ENCODE measurements around the gene TMEM119. TPM values are rescaled to one million over a fixed set of nuclear protein-coding genes. Genes with fewer than 3 reads are reported as not detected.

TMEM119 gene
- 10 to 100 TPM; 33.1 to 55.5 (median 41.7) TPM for polyA plus RNA-seq (ENCODE audit: insufficient read depth in 1 of 5, insufficient read length in 5 of 5, low replicate concordance in 1 of 5)
- long read RNA-seq, donor 1, transcript TMEM119-201 (2 exons, 2,707 nt): major isoform, 11 of 11 reads
- long read RNA-seq, donor 1, partial matches to known transcripts: 0 of 11 reads
- long read RNA-seq, donor 1, other reads (novel, unspliced or antisense): 0 of 11 reads
- long read RNA-seq, donor 2, transcript TMEM119-201 (2 exons, 2,707 nt): major isoform, 9 of 11 reads
- long read RNA-seq, donor 2, partial matches to known transcripts: 0 of 11 reads
- long read RNA-seq, donor 2, other reads (novel, unspliced or antisense): 0 of 11 reads
- long read RNA-seq, donor 3, transcript TMEM119-201 (2 exons, 2,707 nt): major isoform, 12 of 17 reads
- long read RNA-seq, donor 3, transcript TMEM119-202 (3 exons, 486 nt): minor isoform, 5 of 17 reads
- long read RNA-seq, donor 3, partial matches to known transcripts: 0 of 17 reads
- long read RNA-seq, donor 3, other reads (novel, unspliced or antisense): 0 of 17 reads
- long read RNA-seq, donor 4, transcript TMEM119-201 (2 exons, 2,707 nt): major isoform, 7 of 8 reads
- long read RNA-seq, donor 4, partial matches to known transcripts: 0 of 8 reads
- long read RNA-seq, donor 4, other reads (novel, unspliced or antisense): 0 of 8 reads
- long read RNA-seq, donor 5, transcript TMEM119-201 (2 exons, 2,707 nt): major isoform, 17 of 19 reads
- long read RNA-seq, donor 5, partial matches to known transcripts: 0 of 19 reads
- long read RNA-seq, donor 5, other reads (novel, unspliced or antisense): 0 of 19 reads
- long read RNA-seq, donor 6, transcript TMEM119-201 (2 exons, 2,707 nt): major isoform, 14 of 21 reads
- long read RNA-seq, donor 6, transcript TMEM119-202 (3 exons, 486 nt): minor isoform, 7 of 21 reads
- long read RNA-seq, donor 6, partial matches to known transcripts: 0 of 21 reads
- long read RNA-seq, donor 6, other reads (novel, unspliced or antisense): 0 of 21 reads
- long read RNA-seq, donor 7, transcript TMEM119-201 (2 exons, 2,707 nt): major isoform, 16 of 17 reads
- long read RNA-seq, donor 7, partial matches to known transcripts: 0 of 17 reads
- long read RNA-seq, donor 7, other reads (novel, unspliced or antisense): 0 of 17 reads
- long read RNA-seq, donor 8, transcript TMEM119-201 (2 exons, 2,707 nt): major isoform, 7 of 7 reads
- long read RNA-seq, donor 8, partial matches to known transcripts: 0 of 7 reads
- long read RNA-seq, donor 8, other reads (novel, unspliced or antisense): 0 of 7 reads

GRCh38 chr12:108597559-108598471, at the start of gene TMEM119:
TMEM119 (minus strand) TSS chr12:108598084; CDS start chr12:108592383, 5,701 bp downstream.
- peak; percentile 75 to 85 for DNase-seq

- DNase-seq: no peak
Measured at GRCh38 chr12:108646600-108647579, 49.0 kb upstream of the TMEM119 start.

GRCh38 chr12:108645686-108646599, 48.1 kb upstream of the TMEM119 start:
- DNase-seq: no peak

- no peak for DNase-seq
Measured at GRCh38 chr12:108644811-108645120, 46.9 kb upstream of the TMEM119 start.

GRCh38 chr12:108643941-108644810, 46.3 kb upstream of the TMEM119 start:
- no peak for DNase-seq

GRCh38 chr12:108642899-108643654, 45.2 kb upstream of the TMEM119 start:
- no peak for DNase-seq

GRCh38 chr12:108642269-108642870, 44.5 kb upstream of the TMEM119 start:
- no peak for DNase-seq

- no peak for DNase-seq
Measured at GRCh38 chr12:108641446-108642268, 43.8 kb upstream of the TMEM119 start.

- no peak for DNase-seq
Measured at GRCh38 chr12:108640802-108641445, 43.0 kb upstream of the TMEM119 start.

- DNase-seq: no peak
Measured at GRCh38 chr12:108638997-108639822, 41.3 kb upstream of the TMEM119 start.

- DNase-seq: no peak
Measured at GRCh38 chr12:108638141-108638827, 40.4 kb upstream of the TMEM119 start.

- no peak for DNase-seq
Measured at GRCh38 chr12:108637222-108637971, 39.5 kb upstream of the TMEM119 start.
